ENCODE results near the gene TCP11. TPM values are rescaled to one million over a fixed set of nuclear protein-coding genes. Genes with fewer than 3 reads are reported as not detected.

The TCP11 gene
- total RNA-seq, 1 experiment from 2014 or later = not detected

DNA sequence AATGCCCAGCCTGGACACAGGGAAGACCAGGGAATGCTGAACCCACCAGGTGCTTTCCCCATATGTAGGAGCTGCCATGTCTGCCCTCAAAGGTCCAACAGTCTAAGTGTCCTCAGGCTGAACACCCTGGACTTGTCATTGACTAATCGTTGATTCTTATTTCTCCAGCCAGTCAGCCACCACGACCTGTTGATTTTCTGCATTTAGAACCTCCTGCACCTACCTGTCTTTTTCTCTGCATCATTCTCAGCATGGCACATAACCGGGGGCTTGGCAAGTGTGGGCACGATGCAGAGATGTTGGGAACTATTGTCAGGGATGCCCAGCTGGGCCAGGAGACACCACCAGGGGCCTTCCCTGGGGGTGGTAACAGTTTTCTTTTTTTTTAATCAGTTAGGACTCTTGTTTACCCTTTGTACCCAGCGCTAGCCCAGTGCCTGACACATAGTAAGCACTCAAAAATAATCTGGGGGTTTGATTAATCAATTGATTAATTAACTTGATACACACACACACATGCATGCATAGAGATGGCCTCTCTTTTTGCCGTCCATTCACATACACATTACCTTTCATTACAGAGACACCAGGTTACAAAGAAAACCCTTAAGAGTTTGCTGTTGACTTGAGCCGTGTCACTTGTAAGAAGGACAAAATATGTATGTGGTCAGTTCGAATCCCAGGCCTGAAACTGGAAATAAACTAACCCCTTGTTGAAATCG, 43.6 kb upstream of the TCP11 start:
- Histone ChIP-seq H3K9me3 (ENCODE audit: control insufficient read depth, insufficient read depth, low read depth, low read length) (no peaks in the 10 kb centered on the region), H3K4me1 (ENCODE audit: control insufficient read depth, insufficient read depth, low read length) (peaks cover 11% of the 10 kb centered on the region), H3K36me3 (ENCODE audit: control insufficient read depth, insufficient read depth, low read length) (no peaks in the 10 kb centered on the region), H3K27me3 (ENCODE audit: control insufficient read depth, insufficient read depth, low read length) (no peaks in the 10 kb centered on the region), H3K4me3 (ENCODE audit: low read depth in 2 of 2, low read length in 2 of 2) (no peak overlapping the region), H3K27ac (ENCODE audit: low read length) (no peak overlapping the region)
- DNase-seq (ENCODE audit: low read depth, low spot score) = no peak
- POLR2A ChIA-PET = no interaction called here
- in situ Hi-C loops (cut with HindIII; ENCODE audit: low pct_unique_long_range_greater_than_20kb, low sequenced_read_pairs) = no loop called here
- intact Hi-C loops (cut with micrococcal nuclease; ENCODE audit: unreplicated experiment) = no loop called here
- ATAC-seq = no peak; the same call in 1 of the 2 replicates
- no TSS peak for BruUV-seq (replicated peaks)
- TF ChIP-seq, protein P1, sequence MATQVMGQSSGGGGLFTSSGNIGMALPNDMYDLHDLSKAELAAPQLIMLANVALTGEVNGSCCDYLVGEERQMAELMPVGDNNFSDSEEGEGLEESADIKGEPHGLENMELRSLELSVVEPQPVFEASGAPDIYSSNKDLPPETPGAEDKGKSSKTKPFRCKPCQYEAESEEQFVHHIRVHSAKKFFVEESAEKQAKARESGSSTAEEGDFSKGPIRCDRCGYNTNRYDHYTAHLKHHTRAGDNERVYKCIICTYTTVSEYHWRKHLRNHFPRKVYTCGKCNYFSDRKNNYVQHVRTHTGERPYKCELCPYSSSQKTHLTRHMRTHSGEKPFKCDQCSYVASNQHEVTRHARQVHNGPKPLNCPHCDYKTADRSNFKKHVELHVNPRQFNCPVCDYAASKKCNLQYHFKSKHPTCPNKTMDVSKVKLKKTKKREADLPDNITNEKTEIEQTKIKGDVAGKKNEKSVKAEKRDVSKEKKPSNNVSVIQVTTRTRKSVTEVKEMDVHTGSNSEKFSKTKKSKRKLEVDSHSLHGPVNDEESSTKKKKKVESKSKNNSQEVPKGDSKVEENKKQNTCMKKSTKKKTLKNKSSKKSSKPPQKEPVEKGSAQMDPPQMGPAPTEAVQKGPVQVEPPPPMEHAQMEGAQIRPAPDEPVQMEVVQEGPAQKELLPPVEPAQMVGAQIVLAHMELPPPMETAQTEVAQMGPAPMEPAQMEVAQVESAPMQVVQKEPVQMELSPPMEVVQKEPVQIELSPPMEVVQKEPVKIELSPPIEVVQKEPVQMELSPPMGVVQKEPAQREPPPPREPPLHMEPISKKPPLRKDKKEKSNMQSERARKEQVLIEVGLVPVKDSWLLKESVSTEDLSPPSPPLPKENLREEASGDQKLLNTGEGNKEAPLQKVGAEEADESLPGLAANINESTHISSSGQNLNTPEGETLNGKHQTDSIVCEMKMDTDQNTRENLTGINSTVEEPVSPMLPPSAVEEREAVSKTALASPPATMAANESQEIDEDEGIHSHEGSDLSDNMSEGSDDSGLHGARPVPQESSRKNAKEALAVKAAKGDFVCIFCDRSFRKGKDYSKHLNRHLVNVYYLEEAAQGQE (IDR thresholded peaks at IDR 0.05; ENCODE audit: insufficient read depth in 1 of 2, low read depth in 2 of 2, low read length in 1 of 2) = no peak
- TF ChIP-seq SIN3A (IDR thresholded peaks at IDR 0.05; ENCODE audit: borderline replicate concordance, insufficient read depth, low read depth, low read length) = no peak
- TF ChIP-seq, protein P2, sequence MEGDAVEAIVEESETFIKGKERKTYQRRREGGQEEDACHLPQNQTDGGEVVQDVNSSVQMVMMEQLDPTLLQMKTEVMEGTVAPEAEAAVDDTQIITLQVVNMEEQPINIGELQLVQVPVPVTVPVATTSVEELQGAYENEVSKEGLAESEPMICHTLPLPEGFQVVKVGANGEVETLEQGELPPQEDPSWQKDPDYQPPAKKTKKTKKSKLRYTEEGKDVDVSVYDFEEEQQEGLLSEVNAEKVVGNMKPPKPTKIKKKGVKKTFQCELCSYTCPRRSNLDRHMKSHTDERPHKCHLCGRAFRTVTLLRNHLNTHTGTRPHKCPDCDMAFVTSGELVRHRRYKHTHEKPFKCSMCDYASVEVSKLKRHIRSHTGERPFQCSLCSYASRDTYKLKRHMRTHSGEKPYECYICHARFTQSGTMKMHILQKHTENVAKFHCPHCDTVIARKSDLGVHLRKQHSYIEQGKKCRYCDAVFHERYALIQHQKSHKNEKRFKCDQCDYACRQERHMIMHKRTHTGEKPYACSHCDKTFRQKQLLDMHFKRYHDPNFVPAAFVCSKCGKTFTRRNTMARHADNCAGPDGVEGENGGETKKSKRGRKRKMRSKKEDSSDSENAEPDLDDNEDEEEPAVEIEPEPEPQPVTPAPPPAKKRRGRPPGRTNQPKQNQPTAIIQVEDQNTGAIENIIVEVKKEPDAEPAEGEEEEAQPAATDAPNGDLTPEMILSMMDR (IDR thresholded peaks at IDR 0.05) = no peak
- no peak for TF ChIP-seq POLR2AphosphoS5 (IDR thresholded peaks at IDR 0.05; ENCODE audit: low read depth, low read length)
- CTCF ChIA-PET = interaction anchor here (0.7 kb wide), 1 partner anchor 122 kb away, joined by 5 read pairs; no protein-coding TSS in a partner anchor

DNA sequence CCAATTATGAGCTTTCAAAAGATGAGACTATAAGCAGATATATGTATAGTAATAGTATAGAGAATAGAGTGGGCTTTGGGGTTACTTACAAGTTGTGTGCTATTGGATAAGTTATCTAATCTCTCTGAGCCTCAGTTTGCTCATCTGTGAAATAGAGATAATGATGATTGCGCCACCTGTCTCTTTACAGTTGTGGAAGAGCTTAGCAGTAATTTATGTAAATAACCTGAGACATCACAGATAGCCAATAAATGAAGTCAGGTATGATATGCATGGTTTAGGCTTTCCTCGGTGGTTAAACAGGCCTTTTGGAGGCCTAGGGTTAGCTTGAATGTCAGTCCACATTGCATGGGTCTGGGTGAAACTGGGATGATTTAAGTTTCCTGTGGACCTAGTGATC, 42.8 kb upstream of the TCP11 start:
- in situ Hi-C loops (cut with HindIII; ENCODE audit: low pct_unique_long_range_greater_than_20kb, low sequenced_read_pairs) (no loop called here), intact Hi-C loops (cut with micrococcal nuclease; ENCODE audit: unreplicated experiment) (no loop called here)
- POLR2A ChIA-PET = no interaction called here
- no peaks in the 10 kb centered on the region for H3K9me3 ChIP-seq (ENCODE audit: control insufficient read depth, insufficient read depth, low read depth, low read length)
- CTCF ChIA-PET = no interaction called here
- no peaks in the 10 kb centered on the region for H3K36me3 ChIP-seq (ENCODE audit: control insufficient read depth, insufficient read depth, low read length)
- TF ChIP-seq, protein P2 (IDR thresholded peaks at IDR 0.05) = no peak
- H3K4me1 ChIP-seq (ENCODE audit: control insufficient read depth, insufficient read depth, low read length) = peaks cover 11% of the 10 kb centered on the region
- H3K27me3 ChIP-seq (ENCODE audit: control insufficient read depth, insufficient read depth, low read length) = no peaks in the 10 kb centered on the region
- no peak for DNase-seq (ENCODE audit: low read depth, low spot score)
- H3K4me3 ChIP-seq (ENCODE audit: low read depth in 2 of 2, low read length in 2 of 2) = no peak overlapping the region
- BruUV-seq (replicated peaks) = no TSS peak
- ATAC-seq = no peak
- H3K27ac ChIP-seq (ENCODE audit: low read length) = no peak overlapping the region
